Epithelial cell of esophagus (primary cell): ENCODE results near the gene CCR2.
A peak's percentile ranks its signal among the peaks of the same experiment; 100 is the strongest.

Experiments
- DNase-seq: peaks from one replicate; pipeline ENCODE4 v3.0.0; 2010; ENCODE audit warnings: low read depth
- H3K4me3 ChIP-seq: 2 replicates; pipeline ENCODE4 v1.5.1; 2011; ENCODE audit warnings: mild to moderate bottlenecking, low read length, control low read depth
- CTCF ChIP-seq: IDR thresholded peaks from 2 replicates; pipeline ENCODE4 v1.5.1; 2011; ENCODE audit warnings: low read depth, mild to moderate bottlenecking, low read length, control low read depth, inconsistent platforms; ENCODE audit not compliant: insufficient read depth; ENCODE audit errors: missing control alignments

CCR2 gene

GRCh38 chr3:46395766-46396530 is 42.0 kb downstream of the CCR2 start:
- H3K4me3 ChIP-seq, result no peak overlapping the region
- TF ChIP-seq CTCF, result no peak
- DNase-seq, result no peak

GRCh38 chr3:46397111-46397510 is 43.2 kb downstream of the CCR2 start:
- no peak overlapping the region for H3K4me3 ChIP-seq
- TF ChIP-seq CTCF, result no peak

GRCh38 chr3:46398186-46398955 is 44.5 kb downstream of the CCR2 start:
- no peak for DNase-seq
- H3K4me3 ChIP-seq, result no peak overlapping the region
- TF ChIP-seq CTCF, result no peak

More at GRCh38 chr3:46397111-46397510, 43.2 kb downstream of the CCR2 start:
- no peak for DNase-seq

GRCh38 chr3:46399098-46399497 is 45.2 kb downstream of the CCR2 start:
- DNase-seq, result no peak
- no peak overlapping the region for H3K4me3 ChIP-seq
- TF ChIP-seq CTCF, result no peak

- no peak for TF ChIP-seq CTCF
- no peak overlapping the region for H3K4me3 ChIP-seq
- DNase-seq, result peak; percentile 16
These were observed 45.6 kb downstream of the CCR2 start for GRCh38 chr3:46399557-46399956.

- H3K4me3 ChIP-seq, result no peak overlapping the region
- peak; percentile 39 for DNase-seq
- no peak for TF ChIP-seq CTCF
These were observed 46.3 kb downstream of the CCR2 start for GRCh38 chr3:46400000-46400734.
